GM19468 (cell line): ENCODE measurements around the gene RAVER1.
A peak's percentile ranks its signal among the peaks of the same experiment; 100 is the strongest.

Experiments
- ATAC-seq: cut with Tn5 transposase; IDR thresholded peaks from one replicate; pipeline ENCODE4 v1.9.1; 2021; ENCODE audit warnings: mild to moderate bottlenecking, moderate library complexity, moderate number of reproducible peaks; ENCODE audit not compliant: unreplicated experiment; ENCODE audit errors: extremely low read depth

RAVER1 gene

GRCh38 chr19:10277795-10278589, 55.3 kb downstream of the RAVER1 start:
- no peak for ATAC-seq

GRCh38 chr19:10274589-10274988, 58.7 kb downstream of the RAVER1 start:
- no peak for ATAC-seq

GRCh38 chr19:10271543-10272086, 61.7 kb downstream of the RAVER1 start:
- no peak for ATAC-seq

GRCh38 chr19:10270616-10271394, 62.5 kb downstream of the RAVER1 start, which contains the start of gene ICAM1:
Gene ICAM1 (plus strand): TSS chr19:10271120. CDS start chr19:10271160, 40 bp downstream.
- ATAC-seq, result peak; percentile 25

GRCh38 chr19:10270180-10270615, 63.1 kb downstream of the RAVER1 start:
- no peak for ATAC-seq

- ATAC-seq, result no peak
Measured at GRCh38 chr19:10269333-10270179, 63.8 kb downstream of the RAVER1 start.

GRCh38 chr19:10268071-10268470, 65.3 kb downstream of the RAVER1 start:
- no peak for ATAC-seq

GRCh38 chr19:10266706-10267105, 66.6 kb downstream of the RAVER1 start:
- ATAC-seq, result no peak
